ENCODE data around the gene ELMO3. TPM values are rescaled to one million over a fixed set of nuclear protein-coding genes. Genes with fewer than 3 reads are reported as not detected.

ELMO3 gene
- total RNA-seq, 1 donor from 2014 or later = 9.6 TPM

DNA sequence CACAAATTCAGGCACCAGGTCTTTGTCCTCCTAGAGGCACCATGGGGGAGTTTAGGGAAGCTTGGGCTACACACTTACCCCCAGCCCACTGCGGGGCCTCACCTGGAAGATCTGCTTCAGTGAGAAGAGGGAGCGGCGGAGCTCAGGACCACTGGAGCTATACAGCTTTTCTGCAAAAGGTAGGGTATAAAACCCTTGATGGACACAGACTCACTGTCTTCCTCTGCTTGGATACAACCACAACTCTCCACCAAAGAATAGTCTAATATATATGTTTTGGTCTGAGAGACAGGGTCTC is 39.3 kb downstream of the ELMO3 start:
- Mint-ChIP-seq H3K36me3 (peaks cover 9% of the 10 kb centered on the region), H3K4me1 (ENCODE audit: unreplicated experiment) (peaks cover 9% of the 10 kb centered on the region), H3K4me3 (no peak overlapping the region), H3K9me3 (no peaks in the 10 kb centered on the region), H3K27ac (no peak overlapping the region), H3K27me3 (no peaks in the 10 kb centered on the region)
- DNase-seq (ENCODE audit: extremely low spot score, unreplicated experiment) = no peak
- TF ChIP-seq, protein P1, sequence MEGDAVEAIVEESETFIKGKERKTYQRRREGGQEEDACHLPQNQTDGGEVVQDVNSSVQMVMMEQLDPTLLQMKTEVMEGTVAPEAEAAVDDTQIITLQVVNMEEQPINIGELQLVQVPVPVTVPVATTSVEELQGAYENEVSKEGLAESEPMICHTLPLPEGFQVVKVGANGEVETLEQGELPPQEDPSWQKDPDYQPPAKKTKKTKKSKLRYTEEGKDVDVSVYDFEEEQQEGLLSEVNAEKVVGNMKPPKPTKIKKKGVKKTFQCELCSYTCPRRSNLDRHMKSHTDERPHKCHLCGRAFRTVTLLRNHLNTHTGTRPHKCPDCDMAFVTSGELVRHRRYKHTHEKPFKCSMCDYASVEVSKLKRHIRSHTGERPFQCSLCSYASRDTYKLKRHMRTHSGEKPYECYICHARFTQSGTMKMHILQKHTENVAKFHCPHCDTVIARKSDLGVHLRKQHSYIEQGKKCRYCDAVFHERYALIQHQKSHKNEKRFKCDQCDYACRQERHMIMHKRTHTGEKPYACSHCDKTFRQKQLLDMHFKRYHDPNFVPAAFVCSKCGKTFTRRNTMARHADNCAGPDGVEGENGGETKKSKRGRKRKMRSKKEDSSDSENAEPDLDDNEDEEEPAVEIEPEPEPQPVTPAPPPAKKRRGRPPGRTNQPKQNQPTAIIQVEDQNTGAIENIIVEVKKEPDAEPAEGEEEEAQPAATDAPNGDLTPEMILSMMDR (conservative IDR thresholded peaks at IDR 0.05) = no peak

DNA sequence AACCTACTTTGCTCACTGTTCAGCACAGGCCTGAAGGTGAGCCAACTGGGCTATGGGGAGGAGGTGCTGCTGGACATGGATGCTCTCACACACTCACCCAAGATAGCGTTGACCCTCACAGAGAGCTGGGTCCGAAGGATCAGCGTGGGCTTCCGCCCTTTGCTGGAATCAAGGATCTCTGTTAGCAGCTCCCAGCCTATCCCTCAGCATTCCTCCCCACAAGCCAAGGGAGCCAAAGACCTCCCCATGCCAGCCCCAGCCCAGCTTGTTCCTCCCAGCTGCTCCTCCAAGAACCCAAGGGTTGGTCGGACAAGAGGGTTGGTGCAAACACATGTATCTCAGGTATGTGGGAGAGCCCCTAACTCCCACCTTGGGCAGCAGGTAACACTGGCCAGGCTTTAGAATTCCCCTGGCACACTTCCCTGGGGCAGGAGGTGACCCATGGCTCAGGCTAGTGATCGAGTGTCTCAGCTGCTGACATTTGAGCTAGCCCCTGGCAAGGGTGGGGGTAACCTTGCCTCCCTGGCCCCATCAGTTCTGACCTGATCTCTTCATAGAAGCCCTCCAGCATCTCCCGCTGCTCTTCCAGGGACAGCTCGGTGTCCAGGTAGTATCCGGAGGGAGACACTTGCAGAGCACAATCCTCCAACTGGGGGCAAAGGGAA is 40.0 kb downstream of the ELMO3 start:
- Mint-ChIP-seq H3K27ac (no peak overlapping the region), H3K36me3 (peaks cover 9% of the 10 kb centered on the region)

DNA sequence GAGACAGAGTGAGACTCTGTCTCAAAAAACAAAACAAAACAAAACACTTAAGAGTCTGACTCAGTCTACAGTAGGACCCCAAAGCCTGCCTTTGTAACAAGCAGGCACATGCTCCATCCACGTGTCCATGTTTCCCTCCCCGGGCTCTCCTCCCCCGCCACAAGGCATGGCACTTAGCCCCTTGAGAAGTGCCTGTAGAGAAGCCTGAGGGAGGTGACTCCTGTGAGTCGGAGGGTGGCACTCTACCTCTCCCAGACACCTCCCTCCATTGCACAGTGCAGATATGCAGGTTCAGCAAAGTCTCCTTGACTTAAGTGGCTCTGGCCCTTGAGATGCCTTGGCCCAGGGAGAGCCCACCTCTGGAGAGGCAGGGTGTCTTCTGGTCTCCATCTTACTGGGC is 41.6 kb downstream of the ELMO3 start:
- H3K27me3 Mint-ChIP-seq = no peaks in the 10 kb centered on the region
- no peak overlapping the region for H3K27ac Mint-ChIP-seq
- H3K4me1 Mint-ChIP-seq (ENCODE audit: unreplicated experiment) = peaks cover 9% of the 10 kb centered on the region
- peaks cover 9% of the 10 kb centered on the region for H3K36me3 Mint-ChIP-seq
- TF ChIP-seq, protein P1 (conservative IDR thresholded peaks at IDR 0.05) = no peak
- no peak for DNase-seq (ENCODE audit: extremely low spot score, unreplicated experiment)
- H3K4me3 Mint-ChIP-seq = no peak overlapping the region
- H3K9me3 Mint-ChIP-seq = no peaks in the 10 kb centered on the region

More for the DNA sequence above, 40.0 kb downstream of the ELMO3 start:
- Mint-ChIP-seq H3K4me1 (ENCODE audit: unreplicated experiment) (peaks cover 9% of the 10 kb centered on the region), H3K4me3 (no peak overlapping the region), H3K9me3 (no peaks in the 10 kb centered on the region), H3K27me3 (no peaks in the 10 kb centered on the region)
- no peak for DNase-seq (ENCODE audit: extremely low spot score, unreplicated experiment)
- TF ChIP-seq, protein P1 (conservative IDR thresholded peaks at IDR 0.05) = no peak

DNA sequence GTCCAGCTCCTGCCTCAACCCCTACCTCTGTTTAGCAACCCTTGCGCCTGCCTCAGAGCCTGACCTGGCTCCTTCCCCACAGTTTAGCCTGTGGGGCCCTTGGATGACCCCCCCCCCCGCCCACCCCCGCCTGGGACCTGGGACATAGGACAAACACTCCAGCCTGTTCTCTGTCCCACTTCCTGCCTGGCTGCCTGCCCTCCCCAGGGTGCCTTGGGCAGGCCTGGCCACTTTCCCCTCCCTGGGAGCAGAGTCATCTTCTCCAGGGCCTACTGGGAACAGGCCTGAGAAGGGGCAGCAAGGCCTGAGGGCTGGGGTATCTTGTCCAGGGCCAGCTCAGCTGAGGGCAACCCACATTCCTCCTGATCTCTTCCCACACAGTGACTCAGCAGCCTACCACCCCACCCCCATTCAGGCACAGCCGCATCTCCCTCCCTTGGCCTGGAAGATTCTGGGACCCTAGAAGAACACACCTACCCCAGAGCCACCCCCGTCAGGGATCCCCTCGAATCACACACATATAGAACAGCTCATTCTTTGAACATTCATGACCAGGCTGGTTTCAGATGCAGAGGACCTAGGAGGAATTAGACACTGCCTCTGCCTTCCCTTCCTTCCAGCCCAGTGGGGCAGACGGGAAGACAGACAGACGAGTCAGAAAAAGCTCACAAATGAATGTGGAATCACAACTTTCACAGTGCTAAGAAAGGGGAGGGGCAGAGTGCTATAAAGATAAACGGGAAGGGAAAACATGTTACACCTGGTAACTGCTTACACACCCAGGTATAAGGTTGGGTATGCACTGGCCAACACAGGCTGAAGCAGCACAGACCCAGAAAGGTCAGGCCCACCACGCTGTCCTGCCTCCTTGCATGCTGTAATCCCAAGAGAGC is 42.3 kb downstream of the ELMO3 start:
- H3K9me3 Mint-ChIP-seq = no peaks in the 10 kb centered on the region
- TF ChIP-seq, protein P1 (conservative IDR thresholded peaks at IDR 0.05) = no peak
- H3K27ac Mint-ChIP-seq = peak overlapping the region; percentile 97
- no peaks in the 10 kb centered on the region for H3K27me3 Mint-ChIP-seq
- no peak for DNase-seq (ENCODE audit: extremely low spot score, unreplicated experiment)
- H3K4me1 Mint-ChIP-seq (ENCODE audit: unreplicated experiment) = peaks cover 9% of the 10 kb centered on the region
- peak overlapping the region; percentile 52 for H3K4me3 Mint-ChIP-seq
- peaks cover 6% of the 10 kb centered on the region for H3K36me3 Mint-ChIP-seq

DNA sequence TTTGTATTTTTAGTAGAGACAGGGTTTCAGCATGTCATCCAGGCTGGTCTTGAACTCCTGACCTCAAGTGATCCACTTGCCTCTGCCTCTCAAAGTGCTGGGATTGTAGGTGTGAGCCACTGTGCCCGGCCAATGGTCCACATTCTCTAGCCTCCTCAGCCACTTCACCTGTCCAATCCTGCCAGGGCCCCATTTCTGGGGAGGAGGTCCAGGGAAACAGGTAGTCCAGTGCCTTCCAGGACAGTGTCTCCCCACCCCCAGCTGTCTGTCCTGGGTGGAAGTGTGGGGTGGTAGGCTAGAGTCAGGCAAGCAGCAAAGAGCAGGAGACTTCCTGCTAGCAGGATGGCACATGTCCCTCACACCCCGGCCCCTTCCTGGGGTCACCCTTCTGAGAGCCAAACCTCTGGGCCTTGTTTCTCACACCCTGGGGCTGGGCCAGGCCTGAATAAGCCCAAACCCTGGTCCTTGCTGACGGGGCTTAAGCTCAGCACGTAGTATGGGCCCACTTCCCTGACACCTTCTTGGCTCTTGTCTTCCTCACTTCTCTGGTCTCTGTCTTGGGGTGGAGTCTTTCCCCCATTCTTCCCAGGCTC is 43.3 kb downstream of the ELMO3 start:
- H3K36me3 Mint-ChIP-seq = peaks cover 2% of the 10 kb centered on the region
- H3K27ac Mint-ChIP-seq = peak overlapping the region; percentile 97
- H3K4me1 Mint-ChIP-seq (ENCODE audit: unreplicated experiment) = peaks cover 9% of the 10 kb centered on the region
- no peaks in the 10 kb centered on the region for H3K9me3 Mint-ChIP-seq
- DNase-seq (ENCODE audit: extremely low spot score, unreplicated experiment) = no peak
- H3K4me3 Mint-ChIP-seq = no peak overlapping the region
- TF ChIP-seq, protein P1 (conservative IDR thresholded peaks at IDR 0.05) = no peak
- no peaks in the 10 kb centered on the region for H3K27me3 Mint-ChIP-seq
